ENCODE results near the gene SPDYE18.
"Not testable (repeated sequence)": the region's sequence is repeated elsewhere in the genome, so short reads cannot be mapped to it uniquely, and the experiment has no call there.

SPDYE18 gene

DNA sequence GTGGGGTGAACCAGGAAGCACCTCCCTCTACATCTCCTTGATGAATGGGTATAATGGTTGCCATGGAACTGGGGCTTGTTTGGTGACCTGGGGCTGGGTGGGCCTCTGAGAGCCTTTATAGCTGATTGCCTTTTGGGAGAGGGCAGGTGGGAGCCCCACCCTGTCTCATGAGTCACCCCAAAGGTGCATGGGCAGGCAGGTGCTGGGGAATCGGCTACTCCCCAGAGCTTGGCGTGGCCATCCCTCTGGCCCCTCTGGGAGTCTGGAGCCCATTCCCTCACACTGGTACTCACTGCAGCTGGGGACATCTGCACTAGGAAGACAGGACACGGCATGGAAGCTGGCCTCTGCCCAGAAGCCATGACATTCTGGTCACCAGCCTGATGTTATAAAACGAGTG lies at the start of gene SPDYE18:
Gene SPDYE18, minus strand, starts transcription at position 2 of the 400 bp plus-strand sequence. CDS start 2,046 bp downstream, outside the sequence.
- not testable (repeated sequence) for H3K4me3 ChIP-seq; H3K9me3 ChIP-seq (ENCODE audit: low read depth, low read length); H3K27ac ChIP-seq; DNase-seq (ENCODE audit: low read depth, low spot score); H3K36me3 ChIP-seq (ENCODE audit: insufficient read depth, low read length); H3K9ac ChIP-seq (ENCODE audit: insufficient read length)

GRCh38 chr7:77108362-77108761 lies 46.0 kb upstream of the SPDYE18 start:
- H3K27ac ChIP-seq; H3K4me3 ChIP-seq; H3K9ac ChIP-seq (ENCODE audit: insufficient read length); H3K9me3 ChIP-seq (ENCODE audit: low read depth, low read length); H3K36me3 ChIP-seq (ENCODE audit: insufficient read depth, low read length); DNase-seq (ENCODE audit: low read depth, low spot score): not testable (repeated sequence)

- H3K36me3 ChIP-seq (ENCODE audit: insufficient read depth, low read length); H3K27ac ChIP-seq; DNase-seq (ENCODE audit: low read depth, low spot score); H3K4me3 ChIP-seq; H3K9me3 ChIP-seq (ENCODE audit: low read depth, low read length); H3K9ac ChIP-seq (ENCODE audit: insufficient read length): not testable (repeated sequence)
Measured at GRCh38 chr7:77107659-77108058, 45.3 kb upstream of the SPDYE18 start.

DNA sequence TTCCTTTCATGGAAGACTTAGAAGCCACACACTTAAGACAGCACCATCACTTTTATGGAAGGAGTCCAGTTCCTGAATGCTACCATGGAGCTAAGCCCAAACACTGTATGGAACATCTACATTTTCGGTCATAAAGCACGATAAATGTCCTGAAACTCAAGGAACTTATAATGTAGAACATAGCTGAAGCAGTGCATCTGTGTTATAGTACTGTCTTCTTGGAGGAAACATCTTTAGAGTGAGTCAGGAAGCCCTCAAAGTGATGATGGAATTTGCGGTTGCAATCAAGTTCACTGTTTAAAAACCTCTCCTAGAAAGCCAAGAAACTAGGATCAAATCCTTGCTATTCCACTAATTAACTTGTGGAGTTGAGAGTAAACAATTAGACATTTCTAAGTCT lies 43.5 kb upstream of the SPDYE18 start:
- DNase-seq (ENCODE audit: low read depth, low spot score); H3K27ac ChIP-seq; H3K9me3 ChIP-seq (ENCODE audit: low read depth, low read length); H3K9ac ChIP-seq (ENCODE audit: insufficient read length); H3K4me3 ChIP-seq; H3K36me3 ChIP-seq (ENCODE audit: insufficient read depth, low read length): not testable (repeated sequence)

- not testable (repeated sequence) for H3K4me3 ChIP-seq; DNase-seq (ENCODE audit: low read depth, low spot score); H3K36me3 ChIP-seq (ENCODE audit: insufficient read depth, low read length); H3K27ac ChIP-seq; H3K9me3 ChIP-seq (ENCODE audit: low read depth, low read length); H3K9ac ChIP-seq (ENCODE audit: insufficient read length)
Measured at GRCh38 chr7:77102671-77103070, 40.3 kb upstream of the SPDYE18 start.

- H3K27ac ChIP-seq; H3K4me3 ChIP-seq; DNase-seq (ENCODE audit: low read depth, low spot score); H3K9me3 ChIP-seq (ENCODE audit: low read depth, low read length); H3K36me3 ChIP-seq (ENCODE audit: insufficient read depth, low read length); H3K9ac ChIP-seq (ENCODE audit: insufficient read length): not testable (repeated sequence)
Measured at GRCh38 chr7:77101187-77101586, 38.8 kb upstream of the SPDYE18 start.

GRCh38 chr7:77100501-77100900 lies 38.1 kb upstream of the SPDYE18 start:
- not testable (repeated sequence) for H3K27ac ChIP-seq; H3K4me3 ChIP-seq; H3K36me3 ChIP-seq (ENCODE audit: insufficient read depth, low read length); DNase-seq (ENCODE audit: low read depth, low spot score); H3K9me3 ChIP-seq (ENCODE audit: low read depth, low read length); H3K9ac ChIP-seq (ENCODE audit: insufficient read length)

GRCh38 chr7:77092301-77092700 lies 29.9 kb upstream of the SPDYE18 start:
- not testable (repeated sequence) for H3K27ac ChIP-seq; H3K9ac ChIP-seq (ENCODE audit: insufficient read length); H3K4me3 ChIP-seq; DNase-seq (ENCODE audit: low read depth, low spot score); H3K9me3 ChIP-seq (ENCODE audit: low read depth, low read length); H3K36me3 ChIP-seq (ENCODE audit: insufficient read depth, low read length)

DNA sequence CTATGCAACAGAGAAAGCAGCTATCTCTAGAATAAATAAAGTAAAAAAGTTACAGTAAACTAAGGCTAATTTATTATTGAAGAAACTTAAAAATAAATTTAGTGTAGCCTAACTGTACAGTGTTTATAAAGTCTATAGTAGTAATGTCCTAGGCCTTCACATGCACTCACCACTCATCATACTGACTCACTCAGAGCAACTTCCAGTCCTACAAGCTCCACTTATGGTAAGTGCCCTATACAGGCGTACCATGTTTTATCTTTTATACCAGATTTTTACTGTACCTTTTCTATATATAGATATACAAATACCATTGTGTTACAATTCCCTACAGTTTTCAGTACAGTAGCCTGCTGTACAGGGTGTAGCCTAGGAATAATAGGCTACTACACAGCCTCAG lies 19.8 kb upstream of the SPDYE18 start:
- DNase-seq (ENCODE audit: low read depth, low spot score); H3K27ac ChIP-seq; H3K9me3 ChIP-seq (ENCODE audit: low read depth, low read length); H3K36me3 ChIP-seq (ENCODE audit: insufficient read depth, low read length); H3K4me3 ChIP-seq; H3K9ac ChIP-seq (ENCODE audit: insufficient read length): not testable (repeated sequence)

DNA sequence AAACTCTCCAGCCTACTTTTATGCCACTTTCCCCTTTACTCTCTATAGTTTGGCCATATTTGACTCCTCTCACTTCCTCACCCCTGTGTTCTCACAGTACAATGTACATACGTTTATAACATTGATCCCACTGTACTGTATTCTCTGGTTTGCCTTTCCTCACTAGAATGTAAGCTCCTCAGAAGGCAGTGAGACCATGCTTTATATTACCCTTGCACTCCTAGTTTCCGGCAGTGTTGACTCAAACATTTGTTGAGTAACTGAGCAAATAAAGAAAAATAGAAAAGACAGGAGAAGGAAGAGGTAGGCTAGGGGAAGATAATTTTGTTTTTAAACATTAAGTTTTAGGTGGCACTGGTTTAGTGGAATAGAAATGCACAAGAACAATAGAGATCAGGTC lies 17.9 kb upstream of the SPDYE18 start:
- H3K27ac ChIP-seq; H3K36me3 ChIP-seq (ENCODE audit: insufficient read depth, low read length): not testable (repeated sequence)

DNA sequence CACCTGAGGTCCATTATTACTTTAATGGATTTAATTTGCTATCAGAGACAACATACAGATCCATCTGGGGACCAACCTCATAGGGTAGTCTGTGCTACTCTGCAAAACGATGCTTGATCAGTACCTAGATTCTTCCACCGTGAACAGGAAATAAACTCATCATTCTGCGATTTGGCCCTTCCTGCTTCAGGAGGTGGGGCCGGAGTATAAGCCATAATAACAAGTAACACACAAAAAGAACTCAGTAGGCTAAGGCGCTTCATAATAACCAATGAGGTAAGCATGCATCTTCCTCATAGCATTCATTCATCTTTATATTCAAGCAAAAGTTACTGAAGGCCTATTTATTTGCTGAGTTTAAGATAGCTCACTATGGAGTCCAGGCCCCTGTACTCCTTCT lies 17.3 kb upstream of the SPDYE18 start:
- not testable (repeated sequence) for DNase-seq (ENCODE audit: low read depth, low spot score); H3K4me3 ChIP-seq; H3K27ac ChIP-seq; H3K36me3 ChIP-seq (ENCODE audit: insufficient read depth, low read length); H3K9me3 ChIP-seq (ENCODE audit: low read depth, low read length); H3K9ac ChIP-seq (ENCODE audit: insufficient read length)

More for the DNA sequence above, 17.9 kb upstream of the SPDYE18 start:
- H3K9me3 ChIP-seq (ENCODE audit: low read depth, low read length); H3K9ac ChIP-seq (ENCODE audit: insufficient read length); H3K4me3 ChIP-seq; DNase-seq (ENCODE audit: low read depth, low spot score): not testable (repeated sequence)

DNA sequence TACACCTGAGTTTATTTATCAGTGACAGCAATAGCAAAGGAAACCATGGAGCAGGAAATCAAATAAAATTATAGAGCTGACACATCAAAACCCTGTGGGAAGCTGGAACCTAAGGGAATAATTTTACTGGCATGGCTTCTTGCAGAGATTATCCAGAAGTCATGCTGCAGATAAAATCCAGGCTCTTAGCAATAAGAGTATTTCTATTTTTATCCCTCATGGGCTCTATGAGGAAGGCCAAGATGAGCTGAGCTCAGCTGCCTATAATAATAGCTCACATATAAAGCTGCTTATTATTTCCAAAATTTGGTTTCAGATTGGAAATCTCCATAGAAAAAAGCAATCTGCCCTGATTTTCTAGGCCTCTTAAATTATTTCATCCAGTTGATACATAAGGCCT lies 16.8 kb upstream of the SPDYE18 start:
- H3K9ac ChIP-seq (ENCODE audit: insufficient read length); DNase-seq (ENCODE audit: low read depth, low spot score); H3K27ac ChIP-seq; H3K36me3 ChIP-seq (ENCODE audit: insufficient read depth, low read length); H3K4me3 ChIP-seq; H3K9me3 ChIP-seq (ENCODE audit: low read depth, low read length): not testable (repeated sequence)

DNA sequence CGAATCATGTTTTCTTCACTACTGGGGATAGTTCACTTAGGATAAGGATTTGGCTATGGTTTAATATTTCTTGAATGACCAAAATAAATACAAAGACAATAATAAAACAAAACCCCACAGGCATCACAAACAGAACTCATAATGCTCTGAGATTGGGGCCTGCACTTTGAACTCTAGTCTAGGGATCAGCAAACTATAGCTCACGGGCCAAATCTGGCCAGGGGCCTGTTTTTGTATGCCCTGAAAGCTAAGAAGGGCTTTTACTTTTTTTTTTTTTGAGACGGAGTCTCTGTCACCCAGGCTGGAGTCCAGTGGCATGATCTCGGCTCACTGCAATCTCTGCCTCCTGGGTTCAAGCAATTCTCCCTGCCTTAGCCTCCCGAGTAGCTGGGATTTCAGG lies 14.7 kb upstream of the SPDYE18 start:
- not testable (repeated sequence) for H3K27ac ChIP-seq; H3K9me3 ChIP-seq (ENCODE audit: low read depth, low read length); H3K36me3 ChIP-seq (ENCODE audit: insufficient read depth, low read length)

DNA sequence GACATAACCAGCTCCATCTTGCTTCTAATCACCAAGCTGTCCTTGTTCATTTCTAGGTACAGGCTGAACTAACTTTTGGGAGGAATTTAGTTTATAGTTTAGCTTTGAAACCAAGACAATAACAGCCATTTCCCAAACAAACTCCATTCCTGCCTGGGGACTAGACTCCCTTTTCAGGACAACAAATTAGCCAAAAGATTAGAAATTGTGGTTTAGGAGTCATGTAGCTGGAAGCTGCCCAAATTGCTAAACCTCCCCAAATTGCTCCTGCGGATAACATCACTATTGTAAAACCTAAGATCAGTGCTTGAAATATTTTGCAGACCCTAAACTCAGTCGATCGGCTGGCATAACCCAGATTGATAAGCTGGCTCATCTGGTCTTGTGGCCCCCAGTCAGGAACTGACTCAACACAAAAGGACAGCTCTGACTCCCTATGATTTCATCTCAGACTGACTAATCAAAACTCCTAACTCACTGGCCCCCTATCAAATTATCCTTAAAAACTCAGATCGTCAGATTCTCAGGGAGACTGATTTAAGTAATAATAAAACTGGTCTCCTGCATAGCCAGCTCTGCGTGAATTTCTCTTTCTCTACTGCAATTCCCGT lies 12.5 kb upstream of the SPDYE18 start:
- not testable (repeated sequence) for H3K9ac ChIP-seq (ENCODE audit: insufficient read length); H3K9me3 ChIP-seq (ENCODE audit: low read depth, low read length); H3K36me3 ChIP-seq (ENCODE audit: insufficient read depth, low read length); H3K4me3 ChIP-seq; H3K27ac ChIP-seq; DNase-seq (ENCODE audit: low read depth, low spot score)

More for the DNA sequence above, 14.7 kb upstream of the SPDYE18 start:
- not testable (repeated sequence) for H3K4me3 ChIP-seq; H3K9ac ChIP-seq (ENCODE audit: insufficient read length); DNase-seq (ENCODE audit: low read depth, low spot score)

DNA sequence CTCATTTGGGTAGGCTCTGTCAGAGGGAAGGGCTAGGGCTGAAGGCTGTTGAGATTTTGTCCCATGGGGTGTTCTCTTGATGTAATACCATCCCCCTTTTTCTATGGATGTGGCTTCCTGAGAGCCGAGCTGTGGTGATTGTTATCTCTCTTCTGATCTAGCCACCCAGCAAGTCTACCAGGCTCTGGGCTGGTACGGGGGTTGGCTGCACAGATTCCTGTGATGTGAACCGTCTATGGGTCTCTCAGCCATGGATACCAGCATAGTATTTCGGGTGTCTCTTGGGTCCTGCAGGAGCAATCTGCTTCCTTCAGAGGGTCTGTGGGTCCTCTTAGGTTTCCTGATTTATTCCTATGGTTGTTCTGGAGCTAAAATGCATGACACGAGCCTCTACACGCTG lies 8.8 kb upstream of the SPDYE18 start:
- DNase-seq (ENCODE audit: low read depth, low spot score); H3K4me3 ChIP-seq; H3K27ac ChIP-seq; H3K9ac ChIP-seq (ENCODE audit: insufficient read length); H3K36me3 ChIP-seq (ENCODE audit: insufficient read depth, low read length); H3K9me3 ChIP-seq (ENCODE audit: low read depth, low read length): not testable (repeated sequence)
